SW 1271 (cell line): ENCODE measurements around the gene KCNQ5.

Experiments
- DNase-seq, 2 experiments: peaks; one replicate each; lab custom pipeline; 2025; lab: John Stamatoyannopoulos, UW

Gene KCNQ5

DNA sequence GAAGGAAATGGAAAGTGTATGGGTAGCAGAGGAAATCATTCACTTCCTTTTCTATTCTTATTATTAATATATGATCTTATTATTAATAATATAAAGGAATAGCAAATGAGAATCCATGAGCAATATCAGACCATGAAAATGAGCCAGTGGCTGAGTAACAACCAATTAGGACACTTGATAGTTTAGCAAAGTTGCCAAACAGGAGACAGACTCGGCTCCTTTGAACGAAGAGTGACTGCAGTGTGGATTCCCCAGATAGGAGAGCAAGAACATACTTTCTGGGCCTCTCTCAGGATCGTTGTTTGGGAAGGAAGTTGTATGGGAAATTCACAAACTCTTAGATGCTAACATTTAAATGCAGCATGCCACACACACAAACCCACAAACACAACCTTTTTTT, 381.4 kb downstream of the KCNQ5 start:
- no peak for DNase-seq

DNA sequence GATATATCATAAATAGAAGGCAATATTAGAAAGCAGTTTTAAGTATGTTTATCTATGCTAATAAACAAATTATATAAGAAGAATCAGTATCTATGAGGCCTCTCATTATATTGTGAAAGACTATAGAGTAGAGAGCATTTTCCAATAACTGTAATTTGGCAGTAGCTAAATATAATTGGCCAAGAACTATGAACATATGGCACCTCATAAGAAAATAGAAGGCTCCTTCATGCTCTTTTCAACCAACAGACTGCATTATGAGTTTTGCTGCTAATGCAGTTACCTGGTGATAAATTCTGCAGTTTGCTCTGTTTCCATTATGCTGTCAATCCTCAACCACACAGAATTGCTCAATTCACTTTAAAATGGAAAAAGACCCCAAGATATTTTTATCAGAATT, 382.4 kb downstream of the KCNQ5 start:
- DNase-seq = no peak

DNA sequence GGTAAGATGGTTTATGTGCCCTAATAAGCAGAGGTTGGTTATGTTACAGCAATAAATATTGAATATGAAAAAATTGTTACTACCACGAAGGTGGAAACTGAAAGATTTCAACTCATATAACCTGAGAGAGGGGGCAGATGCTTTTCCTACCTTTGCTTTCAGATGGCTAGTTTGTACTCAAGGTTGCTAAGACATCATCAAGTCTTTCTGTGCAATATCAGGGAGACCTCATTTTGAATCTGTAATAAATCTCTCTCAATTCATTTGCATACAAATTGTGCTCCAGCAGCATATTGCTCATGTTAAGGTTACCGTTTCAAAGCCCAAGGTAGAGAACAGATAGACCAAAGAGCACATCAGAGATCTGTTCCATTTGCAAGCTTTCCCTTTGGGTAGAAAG, 383.0 kb downstream of the KCNQ5 start:
- DNase-seq = no peak

DNA sequence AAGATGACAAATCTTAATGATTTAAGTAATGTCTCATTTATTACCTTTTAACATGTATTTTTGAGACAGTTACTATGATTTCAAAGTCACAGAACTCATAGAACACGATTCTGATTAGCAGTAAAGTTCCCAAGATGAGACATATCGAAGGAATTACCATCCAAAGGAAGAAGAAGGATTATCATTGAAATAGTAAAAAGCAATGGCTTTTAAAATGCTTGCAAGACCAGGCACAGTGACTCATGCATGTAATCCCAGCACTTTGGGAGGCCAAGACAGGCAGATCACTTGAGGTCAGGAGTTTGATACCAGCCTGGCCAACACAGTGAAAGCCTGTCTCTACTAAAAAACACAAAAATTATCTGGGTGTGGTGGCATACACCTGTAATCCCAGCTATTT, 384.3 kb downstream of the KCNQ5 start:
- DNase-seq = no peak

DNA sequence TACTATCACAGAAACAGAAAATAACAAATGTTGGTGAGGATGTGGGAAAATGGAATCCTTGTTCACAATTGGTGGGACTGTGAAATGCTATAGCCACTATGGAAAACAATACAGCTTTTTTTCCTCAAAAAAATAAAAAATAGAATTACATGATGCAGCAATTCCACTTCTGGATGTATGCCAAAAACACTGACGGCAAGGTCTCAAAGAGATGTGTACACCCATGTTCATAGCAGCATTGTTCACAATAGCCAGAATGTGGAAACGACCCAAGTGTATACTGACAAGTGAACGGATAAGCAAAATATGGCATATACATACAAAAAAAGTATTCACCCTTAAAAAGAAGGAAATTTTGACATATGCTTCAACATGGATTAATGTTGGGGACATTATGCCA, 390.1 kb downstream of the KCNQ5 start:
- DNase-seq = no peak

DNA sequence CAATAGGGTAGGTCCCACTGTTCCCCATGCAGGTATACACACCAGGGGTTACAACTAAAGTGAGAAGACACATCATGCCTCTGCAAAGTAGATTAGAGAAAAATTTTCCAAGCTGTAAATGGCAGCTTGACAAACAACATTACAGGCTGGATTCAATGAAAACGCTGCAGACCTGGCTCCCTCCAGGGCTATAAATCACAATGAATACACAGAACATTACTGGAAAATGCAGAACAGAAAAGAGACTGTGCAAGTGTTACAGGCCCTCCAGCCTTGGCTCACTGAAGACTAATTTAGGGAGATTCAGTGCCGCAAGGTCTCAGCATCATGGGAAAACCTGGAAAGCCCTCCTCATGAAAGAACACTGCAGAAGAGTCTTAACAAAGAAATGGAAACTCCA, 395.6 kb downstream of the KCNQ5 start:
- no peak for DNase-seq

DNA sequence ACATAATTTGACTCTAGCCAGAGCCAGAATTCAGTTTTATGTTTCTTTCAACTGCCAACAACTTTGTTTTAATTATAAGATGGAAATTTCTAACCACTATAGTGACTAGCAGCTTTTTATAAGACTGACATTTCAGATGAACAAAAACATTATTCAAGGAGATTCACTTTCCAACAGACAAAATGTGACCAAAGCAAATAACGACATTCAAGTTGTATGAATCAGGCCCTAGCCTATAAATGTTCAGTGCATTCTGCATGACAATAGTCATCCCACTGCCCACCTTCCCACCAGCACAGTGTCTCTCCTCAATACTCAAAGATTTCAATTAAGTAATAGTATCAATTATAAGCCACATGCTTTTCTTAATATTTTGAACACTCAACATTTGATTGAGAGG, 402.7 kb downstream of the KCNQ5 start:
- no peak for DNase-seq

DNA sequence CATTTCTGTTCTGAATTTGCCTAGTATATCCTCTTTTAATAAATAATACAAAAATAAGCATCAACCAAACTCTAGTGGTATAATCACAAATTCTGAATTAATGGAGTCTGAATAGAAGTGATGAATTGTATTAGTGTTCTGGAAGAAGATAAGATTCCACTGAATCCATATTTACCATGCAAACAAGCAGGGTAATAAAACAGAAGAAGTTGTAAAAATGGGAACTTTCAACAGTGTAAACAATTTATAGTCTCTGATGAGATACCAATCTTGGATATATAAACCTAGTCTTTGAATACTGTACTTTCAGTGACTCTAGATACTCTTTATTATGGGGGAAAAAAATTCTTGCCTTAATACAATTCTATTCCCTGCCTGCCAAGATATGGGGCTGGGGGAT, 405.8 kb downstream of the KCNQ5 start:
- no peak for DNase-seq

DNA sequence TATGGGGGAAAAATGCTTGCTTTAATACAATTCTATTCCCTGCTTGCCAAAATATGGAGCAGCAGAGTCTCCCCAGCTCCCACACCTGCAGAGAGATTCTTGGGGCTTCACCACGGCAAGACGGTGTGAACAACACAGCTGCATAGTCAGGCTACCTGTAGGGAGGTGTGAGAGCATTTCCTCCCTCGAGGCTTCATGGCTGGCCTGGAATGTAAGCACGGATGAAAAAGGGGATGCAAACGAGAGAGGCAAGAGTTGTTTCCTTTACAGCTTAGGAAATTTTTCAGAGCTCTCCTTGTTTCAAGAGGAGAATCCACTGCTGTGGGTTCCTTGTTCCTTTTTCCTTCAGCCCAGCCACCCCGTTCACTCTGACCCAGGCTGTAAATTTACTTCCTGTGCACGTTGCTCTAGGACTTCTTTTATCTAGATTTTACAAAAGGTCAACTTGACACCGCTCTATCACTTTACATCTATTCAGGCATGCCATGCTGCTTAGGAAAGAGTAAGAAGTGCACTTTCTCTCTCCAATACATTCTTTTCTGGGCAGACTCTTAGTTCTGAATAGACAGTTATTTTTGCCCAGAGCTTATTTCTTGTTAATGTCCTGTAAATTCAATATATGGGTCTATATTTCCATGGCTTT, 406.4 kb downstream of the KCNQ5 start:
- no peak for DNase-seq

DNA sequence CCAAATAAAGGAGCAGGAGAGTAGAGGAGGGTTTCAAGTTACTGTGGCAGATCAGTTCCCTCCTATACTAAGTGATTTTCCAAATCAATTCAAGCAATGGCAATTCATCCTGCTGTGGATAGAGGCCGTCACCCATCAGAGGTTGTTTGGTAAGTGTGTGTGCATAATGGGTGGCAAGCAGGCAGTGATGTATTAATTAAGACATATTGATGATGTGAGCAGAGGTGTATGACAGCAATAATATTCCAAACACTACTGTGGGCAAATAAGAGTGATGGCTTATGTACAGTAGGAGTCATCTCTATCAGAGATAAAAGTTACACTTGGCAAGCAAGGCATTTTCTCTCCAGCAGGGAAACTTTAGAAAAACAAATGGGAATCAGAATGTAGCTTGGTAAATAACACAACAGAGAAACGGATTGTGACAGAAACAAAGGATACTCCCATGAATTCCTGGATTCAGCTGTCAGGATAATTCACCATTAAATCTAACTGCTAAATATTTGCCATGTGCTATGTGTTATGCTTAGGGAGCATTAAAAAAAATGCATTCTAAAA, 407.1 kb downstream of the KCNQ5 start:
- no peak for DNase-seq

DNA sequence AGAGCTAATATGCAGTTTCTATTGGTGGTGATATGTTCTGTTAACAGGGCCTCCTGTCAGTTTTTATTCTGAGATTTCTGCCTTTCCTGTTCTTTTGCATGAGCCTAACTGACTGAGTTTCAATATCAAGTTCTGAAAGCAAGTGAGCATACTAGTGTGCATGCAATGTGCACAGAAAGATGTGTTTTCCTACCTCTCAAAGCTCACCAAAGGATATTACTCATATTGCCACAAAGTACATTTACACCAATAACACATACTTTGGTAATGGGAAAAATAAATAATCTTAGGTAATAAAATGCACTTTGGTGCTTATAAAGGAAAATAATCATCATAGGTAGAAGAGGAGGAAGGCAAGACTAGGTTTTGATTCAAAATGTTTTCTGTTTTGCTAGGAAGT, 408.4 kb downstream of the KCNQ5 start:
- DNase-seq = no peak

DNA sequence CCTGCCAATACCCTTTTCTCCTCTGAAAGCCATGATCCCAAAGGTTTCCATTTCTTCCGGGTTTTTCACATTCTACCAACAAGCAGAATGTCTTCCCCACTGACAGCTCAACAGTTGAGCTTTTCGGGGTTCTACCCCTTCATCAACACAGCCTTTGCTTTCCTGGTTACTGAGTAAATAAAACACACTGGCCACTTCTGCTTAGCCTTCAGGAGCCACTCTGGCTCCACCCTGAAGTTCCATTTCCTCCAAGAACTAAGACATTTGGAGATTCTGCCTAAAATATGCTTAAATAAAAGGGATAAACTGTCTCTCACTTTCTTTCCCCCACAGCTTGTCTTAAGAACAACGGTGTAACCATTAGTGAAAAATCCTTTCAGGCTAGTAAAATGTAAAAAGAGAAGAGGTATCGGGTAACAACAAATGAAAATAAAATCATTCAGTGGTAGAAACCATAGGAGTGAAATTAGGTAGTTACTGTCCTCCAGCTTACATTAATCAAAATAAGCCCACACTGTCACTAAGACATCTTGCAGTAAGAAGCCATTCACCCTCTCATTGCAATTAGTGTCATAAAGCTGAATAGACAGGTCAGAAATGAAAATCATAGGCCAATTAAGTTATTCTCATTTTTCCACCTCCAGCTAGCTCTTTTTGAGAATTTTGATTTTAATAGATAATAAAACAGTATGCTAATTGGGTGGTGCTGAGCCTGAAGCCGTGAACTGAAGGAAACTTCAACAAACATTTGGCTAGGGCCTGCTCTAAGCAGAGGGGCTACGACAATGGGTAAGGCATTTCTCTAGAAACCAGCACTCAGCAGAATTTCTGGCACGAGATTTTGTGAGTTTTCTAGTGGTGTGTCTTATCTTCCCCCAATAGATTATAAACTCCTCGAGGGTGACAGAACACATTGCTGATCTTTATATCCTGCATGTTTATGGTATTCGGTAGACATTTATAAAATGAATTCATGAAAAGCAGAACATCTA, 409.2 kb downstream of the KCNQ5 start:
- DNase-seq = no peak

DNA sequence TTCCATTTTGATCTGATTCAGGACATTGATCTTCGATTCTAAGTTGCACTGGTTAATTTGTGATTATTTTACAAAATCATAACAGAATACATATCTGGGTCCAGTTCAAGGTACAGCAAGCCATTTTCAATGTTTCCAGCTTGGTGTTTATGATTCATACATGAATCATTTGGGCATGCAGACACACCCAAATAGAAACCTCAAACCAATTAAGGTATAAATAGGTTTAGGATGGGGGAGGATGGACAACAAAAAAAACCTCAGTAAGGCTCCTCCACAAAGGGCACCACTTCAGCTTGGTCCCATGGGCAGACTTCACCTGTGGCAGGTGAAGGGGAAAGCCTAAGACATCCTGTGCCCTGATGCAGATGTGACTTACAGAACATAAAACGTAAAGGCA, 410.7 kb downstream of the KCNQ5 start:
- peak in 1 of 2 experiments; percentile 63 for DNase-seq

DNA sequence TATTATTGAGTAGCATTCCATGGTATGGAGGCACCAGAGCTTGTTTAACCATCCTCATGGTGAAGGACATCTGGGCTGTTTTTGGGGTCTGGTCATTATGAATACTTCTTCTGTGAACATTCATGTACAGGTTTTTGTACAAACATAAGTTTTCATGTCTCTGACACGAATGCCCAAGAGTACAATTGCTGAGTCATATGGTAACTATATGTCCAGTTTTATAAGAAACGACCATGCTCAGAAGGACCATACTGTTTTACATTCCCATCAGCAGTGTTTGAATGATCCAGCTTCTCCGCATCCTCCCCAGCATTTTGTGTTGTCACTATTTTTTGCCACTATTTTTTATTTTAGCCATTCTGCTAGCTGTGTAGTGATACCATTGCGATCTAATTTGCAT, 414.8 kb downstream of the KCNQ5 start:
- no peak for DNase-seq

DNA sequence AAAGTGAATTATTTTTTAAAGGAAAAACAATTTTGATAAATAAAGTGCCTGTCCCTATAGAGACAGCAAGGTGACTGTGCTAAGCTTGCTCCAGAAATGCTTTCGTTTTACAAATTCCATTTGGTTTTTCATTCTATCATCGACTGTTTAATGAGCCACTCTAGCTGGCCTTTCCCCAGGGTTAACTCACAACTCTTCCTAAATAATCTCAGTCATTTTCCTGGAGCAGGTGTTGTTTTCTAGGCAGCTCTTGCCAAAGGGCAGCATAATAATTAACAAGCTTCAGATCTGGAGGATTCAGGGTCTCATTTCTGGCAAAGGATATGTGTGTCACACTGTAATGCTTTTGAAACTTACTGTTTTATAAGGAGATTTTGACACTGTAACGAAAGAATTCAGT, 419.2 kb downstream of the KCNQ5 start:
- DNase-seq = no peak

DNA sequence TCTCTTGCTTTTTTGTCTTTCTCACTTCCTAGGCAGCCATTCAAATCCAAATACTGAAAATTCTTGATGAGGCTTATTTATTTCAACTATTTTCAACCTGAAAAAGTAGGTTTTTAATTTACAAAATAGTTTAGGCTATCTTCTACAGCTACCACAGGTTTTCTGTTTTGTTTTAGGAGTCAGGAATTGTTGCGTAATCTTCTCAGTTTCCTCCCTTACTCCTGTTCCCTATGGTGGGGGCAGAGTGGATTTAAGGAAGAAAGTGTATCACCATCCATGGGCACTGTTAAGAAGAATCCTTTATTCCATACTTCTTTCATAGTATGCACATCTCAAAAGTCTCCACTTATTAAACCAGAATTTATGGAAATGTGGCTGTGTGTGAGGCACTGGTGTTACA, 421.0 kb downstream of the KCNQ5 start:
- DNase-seq = no peak

DNA sequence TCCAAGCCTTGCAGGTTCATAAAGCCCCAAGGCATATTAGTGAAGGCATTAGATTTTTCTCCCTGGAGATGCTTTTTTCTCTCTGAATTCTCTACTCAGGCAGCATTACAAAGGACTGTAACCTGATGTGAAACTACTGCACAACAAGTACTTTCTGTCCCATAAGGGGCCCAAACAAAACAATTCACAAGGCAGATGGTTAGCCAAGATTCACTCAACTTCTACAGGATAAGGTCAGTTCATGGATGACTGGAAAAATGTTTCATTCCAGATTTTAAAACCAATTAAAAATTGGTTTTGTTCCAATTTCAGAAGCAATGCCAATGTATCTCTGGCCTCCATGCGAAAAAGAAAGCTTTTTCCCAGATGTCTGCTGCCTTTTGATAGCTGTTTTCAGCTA, 421.6 kb downstream of the KCNQ5 start:
- DNase-seq = no peak

DNA sequence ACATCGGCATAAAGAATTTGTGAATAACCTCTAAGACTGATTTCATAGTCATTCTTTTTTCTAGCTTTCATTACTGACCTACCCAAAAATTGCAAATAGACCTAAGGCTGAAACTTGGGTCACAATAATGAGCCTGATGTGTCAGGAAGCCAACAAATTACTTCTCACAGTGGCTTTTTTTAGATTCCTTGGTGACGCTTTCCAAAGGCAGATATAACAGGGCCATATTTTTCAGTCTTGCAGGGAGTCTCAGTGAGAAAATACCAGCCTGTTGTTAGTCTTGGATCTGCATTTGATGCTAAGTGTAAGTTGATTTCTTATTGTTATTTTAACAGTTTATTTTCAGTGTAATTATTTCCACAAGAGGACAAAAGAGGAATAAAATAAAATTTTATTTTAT, 423.7 kb downstream of the KCNQ5 start:
- DNase-seq = no peak

DNA sequence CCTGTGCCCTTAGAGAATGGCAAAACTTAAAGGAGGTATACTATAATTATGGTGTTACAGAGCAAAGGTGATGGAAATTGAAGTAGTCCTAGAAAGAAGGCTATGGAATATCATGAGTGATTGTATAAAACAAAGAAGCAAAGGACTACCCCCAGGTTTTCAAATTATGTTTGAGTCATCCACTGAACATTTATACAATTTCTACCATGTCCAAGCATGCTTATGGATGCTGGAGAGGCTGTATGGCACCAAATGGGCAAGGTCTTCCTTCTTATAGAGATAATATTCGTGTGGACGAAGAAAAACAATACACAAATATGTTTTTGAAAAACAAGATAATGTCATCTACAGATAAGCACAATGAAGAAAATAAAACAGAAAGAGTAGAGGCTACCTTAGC, 425.9 kb downstream of the KCNQ5 start:
- DNase-seq = no peak

DNA sequence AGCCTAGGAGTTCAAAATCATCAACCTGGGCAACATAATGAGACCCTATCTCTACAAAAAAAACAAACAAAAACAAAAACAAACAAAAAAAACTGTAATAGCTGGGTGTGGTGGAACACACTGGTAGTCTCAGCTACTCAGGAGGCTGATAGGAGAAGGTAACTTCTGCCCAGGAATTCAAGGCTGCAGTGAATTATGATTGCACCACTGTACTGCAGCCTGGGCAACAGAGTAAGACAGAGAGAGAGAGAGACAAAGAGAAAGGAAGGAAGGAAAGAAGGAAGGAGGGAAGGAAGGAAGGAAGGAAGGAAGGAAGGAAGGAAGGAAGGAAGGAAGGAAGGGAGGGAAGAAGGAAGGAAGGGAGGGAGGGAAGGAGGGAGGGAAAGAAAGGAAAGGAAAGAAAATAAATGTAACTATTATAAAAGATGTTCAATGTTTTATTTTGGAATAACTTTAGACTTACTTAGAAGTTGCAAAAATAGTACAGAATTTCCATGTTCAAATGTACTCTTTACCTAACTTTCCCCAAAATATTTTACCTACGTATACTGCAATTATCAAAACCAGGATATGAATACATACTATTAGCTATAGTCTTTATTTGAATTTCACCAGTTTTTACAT, 428.2 kb downstream of the KCNQ5 start:
- DNase-seq = no peak

DNA sequence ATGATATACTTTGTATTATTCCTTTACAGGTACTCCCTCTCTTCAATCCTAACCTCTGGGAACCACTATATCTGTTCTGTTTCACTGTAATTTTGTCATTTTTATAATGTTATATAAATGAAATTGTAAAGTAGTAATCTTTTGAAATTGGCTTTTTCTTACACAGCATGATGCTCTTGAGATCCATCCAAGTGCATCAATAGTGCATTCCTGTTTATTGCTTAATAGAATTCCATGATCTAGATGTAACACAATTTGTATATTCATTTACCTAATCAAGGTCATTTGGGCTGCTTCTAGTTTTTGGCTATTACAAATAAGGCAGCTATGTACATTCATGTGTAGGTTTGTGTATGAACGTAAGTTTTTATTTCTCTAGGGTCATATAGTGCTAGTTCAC, 428.8 kb downstream of the KCNQ5 start:
- no peak for DNase-seq

DNA sequence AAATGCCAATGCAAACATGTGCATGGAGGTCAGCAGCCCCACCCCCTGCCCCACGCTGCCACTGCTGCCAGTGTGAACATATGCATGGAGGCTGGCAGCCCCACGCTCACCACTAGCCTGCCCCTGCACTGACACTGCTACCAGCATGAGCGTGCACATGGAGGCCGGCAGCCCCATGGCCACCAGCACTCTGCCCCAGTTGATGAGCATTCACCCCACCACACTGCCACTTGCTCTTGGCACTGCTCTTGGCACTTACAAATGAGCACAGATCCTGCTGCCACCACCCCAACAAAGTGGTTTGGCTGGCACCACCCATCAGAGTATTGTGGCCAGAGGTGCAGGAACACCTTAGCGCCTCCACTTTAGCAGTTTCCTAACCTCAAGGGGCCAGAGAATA, 429.3 kb downstream of the KCNQ5 start:
- DNase-seq = no peak

DNA sequence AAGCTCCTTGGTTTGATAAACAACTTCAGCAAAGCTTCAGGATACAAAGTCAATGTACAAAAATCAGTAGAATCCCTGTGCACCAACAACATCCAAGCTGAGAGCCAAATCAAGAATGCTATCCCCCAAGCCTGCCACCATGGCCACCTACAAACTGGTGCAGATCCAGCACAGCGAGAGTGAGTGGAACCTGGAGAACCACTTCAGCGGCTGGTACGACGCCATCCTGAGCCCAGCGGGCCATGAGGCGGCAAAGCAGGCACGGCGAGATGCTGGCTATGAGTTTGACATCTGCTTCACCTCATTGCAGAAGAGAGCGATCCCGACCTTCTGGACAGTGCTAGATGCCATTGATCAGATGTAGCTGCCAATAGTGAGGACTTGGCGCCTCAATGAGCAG, 433.1 kb downstream of the KCNQ5 start:
- DNase-seq = no peak
